ENCODE measurements around the gene KIF20B.
"Not testable (repeated sequence)": the region's sequence is repeated elsewhere in the genome, so short reads cannot be mapped to it uniquely, and the experiment has no call there.

KIF20B gene

GRCh38 chr10:89693176-89693575, 8.2 kb upstream of the KIF20B start:
- no peak for DNase-seq

- DNase-seq = no peak
Observed at GRCh38 chr10:89695307-89695706, 6.1 kb upstream of the KIF20B start.

GRCh38 chr10:89697946-89698345, 3.4 kb upstream of the KIF20B start:
- DNase-seq = no peak

- DNase-seq = no peak
Observed at GRCh38 chr10:89699581-89700064, 1.8 kb upstream of the KIF20B start.

GRCh38 chr10:89700923-89701241, 508 bp upstream of the KIF20B start:
- no peak for DNase-seq

- DNase-seq = no peak
Observed at GRCh38 chr10:89702121-89702480, 711 bp downstream of the KIF20B start.

GRCh38 chr10:89705466-89705865, 4.1 kb downstream of the KIF20B start:
- DNase-seq = no peak

- DNase-seq = no peak
Observed at GRCh38 chr10:89706011-89706410, 4.6 kb downstream of the KIF20B start.

GRCh38 chr10:89707372-89707771, 6.0 kb downstream of the KIF20B start:
- no peak for DNase-seq

GRCh38 chr10:89710753-89711152, 9.4 kb downstream of the KIF20B start:
- no peak for DNase-seq

GRCh38 chr10:89734616-89735015, 33.2 kb downstream of the KIF20B start:
- DNase-seq = no peak

- DNase-seq = no peak
Observed at GRCh38 chr10:89738551-89739209, 37.3 kb downstream of the KIF20B start.

GRCh38 chr10:89741126-89741762, 39.9 kb downstream of the KIF20B start:
- DNase-seq = no peak

GRCh38 chr10:89744026-89744425, 42.6 kb downstream of the KIF20B start:
- no peak for DNase-seq

- DNase-seq = no peak
Observed at GRCh38 chr10:89745903-89746302, 44.5 kb downstream of the KIF20B start.

- no peak for DNase-seq
Observed at GRCh38 chr10:89750441-89750840, 49.1 kb downstream of the KIF20B start.

- DNase-seq = no peak
Observed at GRCh38 chr10:89755374-89755773, 54.0 kb downstream of the KIF20B start.

- no peak for DNase-seq
Observed at GRCh38 chr10:89759531-89759930, 58.1 kb downstream of the KIF20B start.

GRCh38 chr10:89763671-89764070, 62.3 kb downstream of the KIF20B start:
- DNase-seq = not testable (repeated sequence)

- no peak for DNase-seq
Observed at GRCh38 chr10:89771684-89772083, 70.3 kb downstream of the KIF20B start.

GRCh38 chr10:89773081-89773480, 71.7 kb downstream of the KIF20B start:
- no peak for DNase-seq

GRCh38 chr10:89776665-89777064, 75.3 kb downstream of the KIF20B start:
- no peak for DNase-seq

- DNase-seq = no peak
Observed at GRCh38 chr10:89782470-89782869, 81.1 kb downstream of the KIF20B start.

- DNase-seq = no peak
Observed at GRCh38 chr10:89783406-89783805, 82.0 kb downstream of the KIF20B start.

GRCh38 chr10:89785095-89785494, 83.7 kb downstream of the KIF20B start:
- no peak for DNase-seq

All from effector CD8-positive, alpha-beta T cell (primary cell).